T-cell (primary cell): Measurements from ENCODE around the gene MYO10. TPM values are rescaled to one million over a fixed set of nuclear protein-coding genes. Genes with fewer than 3 reads are reported as not detected.

Experiments used
- ATAC-seq, 4 experiments: fragments of 200-7000 bp in 3 of 4; fragments of 150-1000 bp in 1 of 4; cut with Tn5 transposase; replicated peaks in 1 of 4; 1 replicate in 3 of 4; 2 replicates in 1 of 4; pipeline ENCODE4 v1.10.0; 2021; ENCODE audit warnings: moderate library complexity in 3 of 4, mild to moderate bottlenecking in 2 of 4, moderate number of reproducible peaks in 1 of 4
- CTCF ChIA-PET, 2 donors: fragments of 300-600 bp; sonication (Branson Sonifier 250); formaldehyde crosslinking; loops; one replicate each; lab custom pipeline; 2022; ENCODE audit warnings: antibody characterized with exemption in 2 of 2; lab: Charles Lee
- POLR2A ChIA-PET, 2 donors: fragments of 300-600 bp; sonication (Branson Sonifier 250); formaldehyde crosslinking; loops; one replicate each; lab custom pipeline; 2022; ENCODE audit warnings: antibody characterized with exemption in 2 of 2; lab: Charles Lee
- DNase-seq, 35 experiments: peaks; one replicate each; pipeline versions ENCODE4 v3.0.0 to v3.0.0-alpha.2; 2013 to 2023
- H3K27ac ChIP-seq: one replicate; pipeline ENCODE4 v1.5.1; 2013; ENCODE audit warnings: low read length
- H3K27me3 ChIP-seq, 2 experiments: replicated peaks in 1 of 2; 1 replicate in 1 of 2; 2 replicates in 1 of 2; pipeline versions ENCODE4 v1.6.1 to v1.7.0; 2013; ENCODE audit warnings: low read length in 1 of 2, mixed read lengths in 1 of 2; ENCODE audit not compliant: control insufficient read depth in 2 of 2, insufficient read depth in 2 of 2; ENCODE audit errors: extremely low read depth in 1 of 2
- H3K36me3 ChIP-seq, 2 donors: 1 replicate in 1 of 2; 2 replicates in 1 of 2; pipeline versions ENCODE4 v1.6.1 to v1.7.0; 2013; ENCODE audit warnings: low read length in 1 of 2; ENCODE audit not compliant: control insufficient read depth in 2 of 2, insufficient read depth in 1 of 2; ENCODE audit errors: extremely low read depth in 1 of 2
- H3K4me1 ChIP-seq, 2 experiments: 1 replicate in 1 of 2; 2 replicates in 1 of 2; pipeline versions ENCODE4 v1.6.1 to v1.7.0; 2013; ENCODE audit warnings: low read length in 2 of 2, mixed read lengths in 1 of 2; ENCODE audit not compliant: insufficient read depth in 2 of 2, control insufficient read depth in 1 of 2; ENCODE audit errors: extremely low read depth in 1 of 2
- H3K4me3 ChIP-seq, 2 donors: 1 replicate in 1 of 2; 2 replicates in 1 of 2; pipeline versions ENCODE4 v1.5.1 to v1.7.0; 2013; ENCODE audit warnings: mild to moderate bottlenecking in 2 of 2, low read length in 1 of 2, moderate library complexity in 1 of 2; ENCODE audit not compliant: control insufficient read depth in 1 of 2; ENCODE audit errors: extremely low read depth in 1 of 2
- H3K9me3 ChIP-seq: 2 replicates; pipeline ENCODE4 v1.7.0; 2013
- H3K27ac Mint-ChIP-seq, 2 donors: one replicate each; pipeline ENCODE4 v1.8.0; 2020 to 2021; ENCODE audit warnings: mild to moderate bottlenecking in 2 of 2, mixed read lengths in 2 of 2
- H3K27me3 Mint-ChIP-seq, 2 donors: one replicate each; pipeline ENCODE4 v1.8.0; 2021 to 2022; ENCODE audit warnings: mixed read lengths in 2 of 2
- H3K36me3 Mint-ChIP-seq: one replicate; pipeline ENCODE4 v1.8.0; 2021; ENCODE audit warnings: mixed read lengths
- H3K4me1 Mint-ChIP-seq, 3 donors: one replicate each; pipeline ENCODE4 v1.8.0; 2020 to 2022; ENCODE audit warnings: mixed read lengths in 3 of 3, mild to moderate bottlenecking in 1 of 3
- H3K4me3 Mint-ChIP-seq, 3 donors: one replicate each; pipeline ENCODE4 v1.8.0; 2020 to 2022; ENCODE audit warnings: mild to moderate bottlenecking in 3 of 3, mixed read lengths in 3 of 3, moderate library complexity in 3 of 3
- H3K9me3 Mint-ChIP-seq, 3 donors: one replicate each; pipeline ENCODE4 v1.8.0; 2020 to 2022; ENCODE audit warnings: mixed read lengths in 3 of 3
- WGBS: methylation state at CpG from one replicate; pipeline ENCODE4 v1.1.5; 2013; ENCODE audit warnings: missing lambda C conversion rate; ENCODE audit not compliant: insufficient coverage; 5-methylcytosine and 5-hydroxymethylcytosine counted together
- total RNA-seq, 35 experiments: library from RNA in 6 of 35; stranded (reverse) in 6 of 35; fragments of 120-200 nt in 1 of 35; gene quantifications; one replicate each; pipeline versions ENCODE4 v1.2.1 to v1.2.4 and lab custom pipeline; 2013 to 2026

Gene MYO10
- total RNA-seq, 5 donors from 2014 or later (not counting 1 experiment from before 2014, with no cell fraction given) = 0.20 to 0.47 (median 0.23) TPM; not detected in 2

DNA sequence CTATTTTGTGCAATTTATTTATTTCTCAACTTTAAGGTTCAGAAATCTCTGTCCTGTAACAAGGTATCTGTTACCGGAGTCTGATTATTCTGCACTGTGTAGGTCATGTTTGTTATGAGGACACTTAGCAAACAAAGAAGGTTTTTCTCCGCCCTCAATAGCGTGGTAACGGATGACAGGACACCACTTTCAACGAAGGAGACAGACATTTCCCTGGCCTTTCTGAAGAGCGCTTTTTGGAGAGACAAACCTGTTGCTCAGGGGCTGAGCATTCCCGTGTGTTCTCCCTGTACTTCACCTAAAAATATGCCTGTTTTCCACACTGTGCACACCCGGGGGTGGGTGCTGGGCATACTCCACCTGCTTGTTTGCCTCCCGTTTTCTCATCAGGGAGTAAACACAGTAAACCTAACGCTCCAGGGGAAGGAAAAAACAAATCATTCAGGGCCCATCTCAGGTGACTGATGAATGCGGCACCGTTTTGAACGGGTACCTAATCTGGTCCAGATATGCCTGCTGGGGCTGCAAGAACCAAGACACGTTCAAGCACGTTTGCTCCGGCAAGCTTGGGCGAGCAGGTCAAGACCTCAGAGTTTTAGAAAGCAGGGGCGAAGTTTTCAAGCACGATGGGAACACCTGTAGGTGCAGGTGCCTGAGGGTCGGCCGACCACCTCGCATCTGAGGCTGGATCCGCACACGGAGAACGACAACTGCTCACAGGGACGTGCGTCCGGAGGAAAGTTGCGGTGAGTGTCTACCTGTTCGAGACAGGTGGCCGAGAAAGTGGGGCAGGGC lies 320.1 kb downstream of the MYO10 start:
- H3K4me1 Mint-ChIP-seq = peaks cover 50 to 53% (median 52%) of the 10 kb centered on the region in 3 donors
- Histone ChIP-seq H3K9me3 (no peaks in the 10 kb centered on the region), H3K36me3 (no peaks in the 10 kb centered on the region), H3K4me1 (peaks cover 29 to 51% of the 10 kb centered on the region in 2 experiments), H3K27me3 (peaks cover 0 to 6% of the 10 kb centered on the region in 2 experiments), H3K27ac (peak overlapping the region; percentile 59), H3K4me3 (peak overlapping the region; percentile 83 to 94)
- H3K36me3 Mint-ChIP-seq = peaks cover 20% of the 10 kb centered on the region
- no peaks in the 10 kb centered on the region for H3K9me3 Mint-ChIP-seq
- peak overlapping the region in 2 of 3 donors; percentile 98 for H3K4me3 Mint-ChIP-seq
- no peaks in the 10 kb centered on the region for H3K27me3 Mint-ChIP-seq
- CTCF ChIA-PET = no interaction called here
- 10% methylated on average over 30 of the region's 31 CpGs for WGBS
- POLR2A ChIA-PET = interaction anchor here in 1 of 2 donors (0.9 to 1.0 kb wide), 2 partner anchors 12 to 15 kb away, joined by 3 read pairs; no protein-coding TSS in a partner anchor
- DNase-seq (peak in 4 of 35 experiments; percentile 6 to 24 (median 21)), ATAC-seq (peak in 1 of 4 experiments; percentile 0)
- peak overlapping the region; percentile 96 for H3K27ac Mint-ChIP-seq

- H3K27ac Mint-ChIP-seq = peak overlapping the region in 1 of 2 donors; percentile 16
- ATAC-seq = no peak
- peaks cover 24 to 44% of the 10 kb centered on the region in 2 experiments for H3K4me1 ChIP-seq
- CTCF ChIA-PET = interaction anchor here in 1 of 2 donors (0.7 kb wide), 1 partner anchor 179 kb away, joined by 3 read pairs; no protein-coding TSS in a partner anchor
- H3K27ac ChIP-seq = no peak overlapping the region
- no peaks in the 10 kb centered on the region for H3K9me3 ChIP-seq
- WGBS = no CpG with 5 or more reads among the region's 2 CpGs
- H3K36me3 ChIP-seq = no peaks in the 10 kb centered on the region
- no peaks in the 10 kb centered on the region for H3K27me3 Mint-ChIP-seq
- H3K4me3 ChIP-seq = no peak overlapping the region
- POLR2A ChIA-PET = no interaction called here
- no peaks in the 10 kb centered on the region for H3K9me3 Mint-ChIP-seq
- peak overlapping the region in 2 of 3 donors; percentile 41 to 56 for H3K4me3 Mint-ChIP-seq
- H3K36me3 Mint-ChIP-seq = peaks cover 36% of the 10 kb centered on the region
- peaks cover 77 to 84% (median 77%) of the 10 kb centered on the region in 3 donors for H3K4me1 Mint-ChIP-seq
- H3K27me3 ChIP-seq = peaks cover 0 to 6% of the 10 kb centered on the region in 2 experiments
- peak in 1 of 35 experiments; percentile 17 for DNase-seq
Observed at GRCh38 chr5:16612007-16612406, 324.1 kb downstream of the MYO10 start.
